HEK293 (cell line): ENCODE measurements around the gene AGAP1.

Experiments
- CTCF ChIA-PET: fragments of 350-600 bp; formaldehyde crosslinking; extraction: SDS; loops from one replicate; lab custom pipeline; 2021; ENCODE audit warnings: antibody characterized with exemption; lab: Yijun Ruan, JAX
- POLR2A ChIA-PET: fragments of 300-600 bp; formaldehyde crosslinking; extraction: SDS; loops from one replicate; lab custom pipeline; 2020; ENCODE audit warnings: antibody characterized with exemption, inconsistent platforms; lab: Yijun Ruan, JAX
- H3K27ac ChIP-seq: fragments of 200-500 bp; sonication (Bioruptor generic); 2 replicates; pipeline ENCODE4 v1.5.1; 2014; ENCODE audit warnings: low read depth, low read length, control low read depth, inconsistent platforms; ENCODE audit errors: extremely low read depth
- H3K36me3 ChIP-seq, 2 experiments: fragments of 200-500 bp in 1 of 2; sonication (Bioruptor generic) in 1 of 2; 1 replicate in 1 of 2; 2 replicates in 1 of 2; pipeline ENCODE4 v1.5.1; 2014 to 2017; ENCODE audit warnings: inconsistent platforms in 2 of 2, low read length in 2 of 2; ENCODE audit not compliant: control insufficient read depth in 2 of 2, insufficient read depth in 1 of 2
- H3K4me1 ChIP-seq: fragments of 200-500 bp; sonication (Bioruptor generic); 2 replicates; pipeline ENCODE4 v1.5.1; 2014; ENCODE audit warnings: mild to moderate bottlenecking, low read length, inconsistent platforms; ENCODE audit not compliant: control insufficient read depth, insufficient read depth
- H3K4me3 ChIP-seq: 2 replicates; pipeline ENCODE4 v1.5.1; 2011; ENCODE audit warnings: low read depth, mild to moderate bottlenecking, control low read depth, low read length, moderate library complexity
- H3K9me3 ChIP-seq: fragments of 200-500 bp; sonication (Bioruptor generic); 2 replicates; pipeline ENCODE4 v1.5.1; 2014; ENCODE audit warnings: low read depth, low read length, inconsistent platforms; ENCODE audit not compliant: control insufficient read depth, insufficient read depth
- FEZF1 ChIP-seq: fragments of 450-650 bp; formaldehyde crosslinking; IDR thresholded peaks from 2 replicates; pipeline ENCODE4 v1.5.1; 2016; ENCODE audit warnings: missing biosample characterization, missing genetic modification characterization
- KLF1 ChIP-seq: fragments of 450-650 bp; formaldehyde crosslinking; IDR thresholded peaks from 2 replicates; pipeline ENCODE4 v1.5.1; 2016; ENCODE audit warnings: missing biosample characterization, missing genetic modification characterization
- KLF7 ChIP-seq: fragments of 450-650 bp; formaldehyde crosslinking; IDR thresholded peaks from 2 replicates; pipeline ENCODE4 v1.5.1; 2016; ENCODE audit warnings: missing biosample characterization, missing genetic modification characterization, borderline replicate concordance
- SP7 ChIP-seq: fragments of 450-650 bp; formaldehyde crosslinking; IDR thresholded peaks from 2 replicates; pipeline ENCODE4 v1.5.1; 2016; ENCODE audit warnings: missing biosample characterization, missing genetic modification characterization
- ZFHX2 ChIP-seq: fragments of 450-650 bp; formaldehyde crosslinking; conservative IDR thresholded peaks from 2 replicates; pipeline ENCODE4 v1.5.1; 2016; ENCODE audit warnings: missing biosample characterization, missing genetic modification characterization
- ZNF112 ChIP-seq: fragments of 450-650 bp; formaldehyde crosslinking; IDR thresholded peaks from 2 replicates; pipeline ENCODE4 v1.5.0; 2017; ENCODE audit warnings: missing biosample characterization, missing genetic modification characterization
- ZNF274 ChIP-seq, 2 experiments: fragments of 200-500 bp in 1 of 2; fragments of 450-650 bp in 1 of 2; sonication (Bioruptor generic) in 1 of 2; formaldehyde crosslinking in 1 of 2; IDR thresholded peaks; 2 replicates each; pipeline versions ENCODE4 v1.5.1 to v1.6.1; 2014 to 2016; ENCODE audit warnings: borderline replicate concordance in 1 of 2, inconsistent platforms in 1 of 2, low read length in 1 of 2, missing biosample characterization in 1 of 2, missing genetic modification characterization in 1 of 2
- ZNF416 ChIP-seq: fragments of 450-650 bp; formaldehyde crosslinking; IDR thresholded peaks from 2 replicates; pipeline ENCODE4 v1.5.1; 2016; ENCODE audit warnings: missing biosample characterization, missing genetic modification characterization
- ZNF48 ChIP-seq: fragments of 450-650 bp; formaldehyde crosslinking; IDR thresholded peaks from 2 replicates; pipeline ENCODE4 v1.5.1; 2016; ENCODE audit warnings: missing biosample characterization, missing genetic modification characterization
- ZNF561 ChIP-seq: fragments of 450-650 bp; IDR thresholded peaks from 2 replicates; pipeline ENCODE4 v1.5.1; 2018; ENCODE audit warnings: missing biosample characterization, missing genetic modification characterization, borderline replicate concordance
- ZNF654 ChIP-seq: fragments of 450-650 bp; formaldehyde crosslinking; IDR thresholded peaks from 2 replicates; pipeline ENCODE4 v1.5.1; 2016; ENCODE audit warnings: low read depth, missing biosample characterization, missing genetic modification characterization
- TF ChIP-seq, protein P1 (sequence below): fragments of 450-650 bp; formaldehyde crosslinking; IDR thresholded peaks from 2 replicates; pipeline ENCODE4 v1.5.1; 2016; ENCODE audit warnings: missing biosample characterization, missing genetic modification characterization, borderline replicate concordance
- TF ChIP-seq, protein P2 (sequence below): fragments of 450-650 bp; formaldehyde crosslinking; IDR thresholded peaks from 2 replicates; pipeline ENCODE4 v1.5.1; 2016; ENCODE audit warnings: missing biosample characterization, missing genetic modification characterization
- TF ChIP-seq, protein P3 (sequence below): fragments of 450-650 bp; formaldehyde crosslinking; IDR thresholded peaks from 2 replicates; pipeline ENCODE4 v1.5.1; 2016; ENCODE audit warnings: missing biosample characterization, missing genetic modification characterization
- TF ChIP-seq, protein P4 (sequence below): fragments of 450-650 bp; IDR thresholded peaks from 2 replicates; pipeline ENCODE4 v1.5.1; 2018; ENCODE audit warnings: missing biosample characterization, mild to moderate bottlenecking, missing genetic modification characterization
- TF ChIP-seq, protein P5 (sequence below): fragments of 450-650 bp; formaldehyde crosslinking; IDR thresholded peaks from 2 replicates; pipeline ENCODE4; 2016; ENCODE audit warnings: missing biosample characterization, missing genetic modification characterization
- TF ChIP-seq, protein P6 (sequence below): fragments of 450-650 bp; formaldehyde crosslinking; IDR thresholded peaks from 2 replicates; pipeline ENCODE4 v1.5.1; 2016; ENCODE audit warnings: missing biosample characterization, missing genetic modification characterization, borderline replicate concordance

AGAP1 gene

DNA sequence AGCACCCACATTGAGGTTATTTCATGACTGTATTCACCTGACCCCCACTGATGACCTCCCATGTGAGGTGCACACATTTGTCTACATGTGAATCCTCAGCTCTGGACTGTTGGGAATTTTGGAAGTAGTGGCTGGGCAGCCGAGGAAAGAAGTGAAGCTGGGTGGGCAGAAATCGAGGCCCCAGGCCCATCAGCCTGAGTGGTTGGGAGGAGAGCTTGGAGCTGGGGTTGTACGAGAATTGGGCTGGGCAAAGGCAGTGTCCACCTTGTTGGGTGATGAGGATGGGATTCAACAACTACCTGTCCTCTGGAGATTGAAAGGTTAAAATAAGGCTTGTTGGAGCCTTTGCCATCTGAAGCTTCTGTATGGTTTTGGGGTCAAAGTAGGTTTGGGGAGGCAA, 35.8 kb downstream of the AGAP1 start (continued):
- TF ChIP-seq, protein P1, sequence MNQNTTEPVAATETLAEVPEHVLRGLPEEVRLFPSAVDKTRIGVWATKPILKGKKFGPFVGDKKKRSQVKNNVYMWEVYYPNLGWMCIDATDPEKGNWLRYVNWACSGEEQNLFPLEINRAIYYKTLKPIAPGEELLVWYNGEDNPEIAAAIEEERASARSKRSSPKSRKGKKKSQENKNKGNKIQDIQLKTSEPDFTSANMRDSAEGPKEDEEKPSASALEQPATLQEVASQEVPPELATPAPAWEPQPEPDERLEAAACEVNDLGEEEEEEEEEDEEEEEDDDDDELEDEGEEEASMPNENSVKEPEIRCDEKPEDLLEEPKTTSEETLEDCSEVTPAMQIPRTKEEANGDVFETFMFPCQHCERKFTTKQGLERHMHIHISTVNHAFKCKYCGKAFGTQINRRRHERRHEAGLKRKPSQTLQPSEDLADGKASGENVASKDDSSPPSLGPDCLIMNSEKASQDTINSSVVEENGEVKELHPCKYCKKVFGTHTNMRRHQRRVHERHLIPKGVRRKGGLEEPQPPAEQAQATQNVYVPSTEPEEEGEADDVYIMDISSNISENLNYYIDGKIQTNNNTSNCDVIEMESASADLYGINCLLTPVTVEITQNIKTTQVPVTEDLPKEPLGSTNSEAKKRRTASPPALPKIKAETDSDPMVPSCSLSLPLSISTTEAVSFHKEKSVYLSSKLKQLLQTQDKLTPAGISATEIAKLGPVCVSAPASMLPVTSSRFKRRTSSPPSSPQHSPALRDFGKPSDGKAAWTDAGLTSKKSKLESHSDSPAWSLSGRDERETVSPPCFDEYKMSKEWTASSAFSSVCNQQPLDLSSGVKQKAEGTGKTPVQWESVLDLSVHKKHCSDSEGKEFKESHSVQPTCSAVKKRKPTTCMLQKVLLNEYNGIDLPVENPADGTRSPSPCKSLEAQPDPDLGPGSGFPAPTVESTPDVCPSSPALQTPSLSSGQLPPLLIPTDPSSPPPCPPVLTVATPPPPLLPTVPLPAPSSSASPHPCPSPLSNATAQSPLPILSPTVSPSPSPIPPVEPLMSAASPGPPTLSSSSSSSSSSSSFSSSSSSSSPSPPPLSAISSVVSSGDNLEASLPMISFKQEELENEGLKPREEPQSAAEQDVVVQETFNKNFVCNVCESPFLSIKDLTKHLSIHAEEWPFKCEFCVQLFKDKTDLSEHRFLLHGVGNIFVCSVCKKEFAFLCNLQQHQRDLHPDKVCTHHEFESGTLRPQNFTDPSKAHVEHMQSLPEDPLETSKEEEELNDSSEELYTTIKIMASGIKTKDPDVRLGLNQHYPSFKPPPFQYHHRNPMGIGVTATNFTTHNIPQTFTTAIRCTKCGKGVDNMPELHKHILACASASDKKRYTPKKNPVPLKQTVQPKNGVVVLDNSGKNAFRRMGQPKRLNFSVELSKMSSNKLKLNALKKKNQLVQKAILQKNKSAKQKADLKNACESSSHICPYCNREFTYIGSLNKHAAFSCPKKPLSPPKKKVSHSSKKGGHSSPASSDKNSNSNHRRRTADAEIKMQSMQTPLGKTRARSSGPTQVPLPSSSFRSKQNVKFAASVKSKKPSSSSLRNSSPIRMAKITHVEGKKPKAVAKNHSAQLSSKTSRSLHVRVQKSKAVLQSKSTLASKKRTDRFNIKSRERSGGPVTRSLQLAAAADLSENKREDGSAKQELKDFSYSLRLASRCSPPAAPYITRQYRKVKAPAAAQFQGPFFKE (tag by site-specific recombination) = no peak
- TF ChIP-seq KLF7 (tag by site-specific recombination) (no peak), FEZF1 (tag by site-specific recombination) (no peak), ZNF654 (tag by site-specific recombination) (no peak), ZFHX2 (tag by site-specific recombination) (no peak), ZNF561 (tag by site-specific recombination) (no peak), SP7 (no peak)
- TF ChIP-seq, protein P2, sequence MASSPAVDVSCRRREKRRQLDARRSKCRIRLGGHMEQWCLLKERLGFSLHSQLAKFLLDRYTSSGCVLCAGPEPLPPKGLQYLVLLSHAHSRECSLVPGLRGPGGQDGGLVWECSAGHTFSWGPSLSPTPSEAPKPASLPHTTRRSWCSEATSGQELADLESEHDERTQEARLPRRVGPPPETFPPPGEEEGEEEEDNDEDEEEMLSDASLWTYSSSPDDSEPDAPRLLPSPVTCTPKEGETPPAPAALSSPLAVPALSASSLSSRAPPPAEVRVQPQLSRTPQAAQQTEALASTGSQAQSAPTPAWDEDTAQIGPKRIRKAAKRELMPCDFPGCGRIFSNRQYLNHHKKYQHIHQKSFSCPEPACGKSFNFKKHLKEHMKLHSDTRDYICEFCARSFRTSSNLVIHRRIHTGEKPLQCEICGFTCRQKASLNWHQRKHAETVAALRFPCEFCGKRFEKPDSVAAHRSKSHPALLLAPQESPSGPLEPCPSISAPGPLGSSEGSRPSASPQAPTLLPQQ (tag by site-specific recombination) = no peak
- TF ChIP-seq, protein P3, sequence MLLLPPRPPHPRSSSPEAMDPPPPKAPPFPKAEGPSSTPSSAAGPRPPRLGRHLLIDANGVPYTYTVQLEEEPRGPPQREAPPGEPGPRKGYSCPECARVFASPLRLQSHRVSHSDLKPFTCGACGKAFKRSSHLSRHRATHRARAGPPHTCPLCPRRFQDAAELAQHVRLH (tag by site-specific recombination) = no peak
- TF ChIP-seq, protein P4, sequence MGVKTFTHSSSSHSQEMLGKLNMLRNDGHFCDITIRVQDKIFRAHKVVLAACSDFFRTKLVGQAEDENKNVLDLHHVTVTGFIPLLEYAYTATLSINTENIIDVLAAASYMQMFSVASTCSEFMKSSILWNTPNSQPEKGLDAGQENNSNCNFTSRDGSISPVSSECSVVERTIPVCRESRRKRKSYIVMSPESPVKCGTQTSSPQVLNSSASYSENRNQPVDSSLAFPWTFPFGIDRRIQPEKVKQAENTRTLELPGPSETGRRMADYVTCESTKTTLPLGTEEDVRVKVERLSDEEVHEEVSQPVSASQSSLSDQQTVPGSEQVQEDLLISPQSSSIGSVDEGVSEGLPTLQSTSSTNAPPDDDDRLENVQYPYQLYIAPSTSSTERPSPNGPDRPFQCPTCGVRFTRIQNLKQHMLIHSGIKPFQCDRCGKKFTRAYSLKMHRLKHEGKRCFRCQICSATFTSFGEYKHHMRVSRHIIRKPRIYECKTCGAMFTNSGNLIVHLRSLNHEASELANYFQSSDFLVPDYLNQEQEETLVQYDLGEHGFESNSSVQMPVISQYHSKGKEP (tag by site-specific recombination) = no peak

DNA sequence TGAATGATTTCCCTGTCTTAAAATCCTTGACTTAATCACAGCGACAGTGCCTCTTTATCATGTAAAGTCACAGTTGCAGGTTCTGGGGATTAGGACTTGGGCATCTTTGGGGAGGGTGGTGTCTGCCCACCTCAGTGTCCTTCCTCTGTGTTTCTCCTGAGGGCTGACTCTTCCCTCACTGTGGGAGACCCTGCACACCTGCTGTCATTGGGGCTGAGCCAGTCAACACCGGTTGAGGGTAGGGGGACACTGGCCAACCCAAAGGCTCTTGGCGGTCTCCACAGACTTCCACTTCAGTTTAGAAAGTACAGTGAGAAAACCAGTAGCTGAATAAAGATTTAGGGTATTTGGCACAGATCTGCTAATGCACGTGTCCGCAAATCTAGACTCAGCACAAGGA, 36.9 kb downstream of the AGAP1 start:
- Histone ChIP-seq H3K27ac (no peak overlapping the region), H3K36me3 (no peaks in the 10 kb centered on the region), H3K9me3 (no peaks in the 10 kb centered on the region), H3K4me1 (no peaks in the 10 kb centered on the region), H3K4me3 (no peak overlapping the region)
- CTCF ChIA-PET = interaction anchor here (0.5 kb wide), 1 partner anchor 20 kb away, joined by 3 read pairs; no protein-coding TSS in a partner anchor
- POLR2A ChIA-PET = no interaction called here
- TF ChIP-seq KLF1 (tag by site-specific recombination) = no peak
- TF ChIP-seq ZNF654 (tag by site-specific recombination) = no peak
- TF ChIP-seq, protein P5, sequence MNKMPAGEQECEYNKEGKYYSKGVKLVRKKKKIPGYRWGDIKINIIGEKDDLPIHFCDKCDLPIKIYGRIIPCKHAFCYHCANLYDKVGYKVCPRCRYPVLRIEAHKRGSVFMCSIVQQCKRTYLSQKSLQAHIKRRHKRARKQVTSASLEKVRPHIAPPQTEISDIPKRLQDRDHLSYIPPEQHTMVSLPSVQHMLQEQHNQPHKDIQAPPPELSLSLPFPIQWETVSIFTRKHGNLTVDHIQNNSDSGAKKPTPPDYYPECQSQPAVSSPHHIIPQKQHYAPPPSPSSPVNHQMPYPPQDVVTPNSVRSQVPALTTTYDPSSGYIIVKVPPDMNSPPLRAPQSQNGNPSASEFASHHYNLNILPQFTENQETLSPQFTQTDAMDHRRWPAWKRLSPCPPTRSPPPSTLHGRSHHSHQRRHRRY (tag by site-specific recombination) = no peak
- no peak for TF ChIP-seq ZNF274 (IDR thresholded peaks at IDR 0.05; ENCODE audit: low read length)
- TF ChIP-seq ZNF274 (tag by site-specific recombination; IDR thresholded peaks at IDR 0.05; ENCODE audit: borderline replicate concordance) = no peak
- TF ChIP-seq ZNF48 (tag by site-specific recombination) = no peak
- TF ChIP-seq, protein P2 (tag by site-specific recombination) = no peak
- TF ChIP-seq, protein P4 (tag by site-specific recombination) = no peak
- no peak for TF ChIP-seq ZNF112 (tag by site-specific recombination)
- TF ChIP-seq, protein P6, sequence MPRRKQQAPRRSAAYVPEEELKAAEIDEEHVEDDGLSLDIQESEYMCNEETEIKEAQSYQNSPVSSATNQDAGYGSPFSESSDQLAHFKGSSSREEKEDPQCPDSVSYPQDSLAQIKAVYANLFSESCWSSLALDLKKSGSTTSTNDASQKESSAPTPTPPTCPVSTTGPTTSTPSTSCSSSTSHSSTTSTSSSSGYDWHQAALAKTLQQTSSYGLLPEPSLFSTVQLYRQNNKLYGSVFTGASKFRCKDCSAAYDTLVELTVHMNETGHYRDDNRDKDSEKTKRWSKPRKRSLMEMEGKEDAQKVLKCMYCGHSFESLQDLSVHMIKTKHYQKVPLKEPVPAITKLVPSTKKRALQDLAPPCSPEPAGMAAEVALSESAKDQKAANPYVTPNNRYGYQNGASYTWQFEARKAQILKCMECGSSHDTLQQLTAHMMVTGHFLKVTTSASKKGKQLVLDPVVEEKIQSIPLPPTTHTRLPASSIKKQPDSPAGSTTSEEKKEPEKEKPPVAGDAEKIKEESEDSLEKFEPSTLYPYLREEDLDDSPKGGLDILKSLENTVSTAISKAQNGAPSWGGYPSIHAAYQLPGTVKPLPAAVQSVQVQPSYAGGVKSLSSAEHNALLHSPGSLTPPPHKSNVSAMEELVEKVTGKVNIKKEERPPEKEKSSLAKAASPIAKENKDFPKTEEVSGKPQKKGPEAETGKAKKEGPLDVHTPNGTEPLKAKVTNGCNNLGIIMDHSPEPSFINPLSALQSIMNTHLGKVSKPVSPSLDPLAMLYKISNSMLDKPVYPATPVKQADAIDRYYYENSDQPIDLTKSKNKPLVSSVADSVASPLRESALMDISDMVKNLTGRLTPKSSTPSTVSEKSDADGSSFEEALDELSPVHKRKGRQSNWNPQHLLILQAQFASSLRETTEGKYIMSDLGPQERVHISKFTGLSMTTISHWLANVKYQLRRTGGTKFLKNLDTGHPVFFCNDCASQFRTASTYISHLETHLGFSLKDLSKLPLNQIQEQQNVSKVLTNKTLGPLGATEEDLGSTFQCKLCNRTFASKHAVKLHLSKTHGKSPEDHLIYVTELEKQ (tag by site-specific recombination) = no peak
- TF ChIP-seq ZNF416 (tag by site-specific recombination) = no peak
